ENCODE results near the gene ELMO2.
A peak's percentile ranks its signal among the peaks of the same experiment; 100 is the strongest.

The ELMO2 gene

GRCh38 chr20:46406200-46406985 is at the start of gene ELMO2:
Gene ELMO2, minus strand, starts transcription at chr20:46406615. Its CDS starts 12,133 bp downstream, at chr20:46394482.
- peak; percentile 95 to 99 (median 98) for DNase-seq

- DNase-seq: no peak
Measured at GRCh38 chr20:46455729-46456128, 49.3 kb upstream of the ELMO2 start.

GRCh38 chr20:46446851-46447250 is 40.4 kb upstream of the ELMO2 start:
- no peak for DNase-seq

GRCh38 chr20:46439837-46440236 is 33.4 kb upstream of the ELMO2 start:
- DNase-seq: no peak

GRCh38 chr20:46438156-46438750 is 31.8 kb upstream of the ELMO2 start:
- DNase-seq: peak in 2 of 3 experiments; percentile 31 to 65

- no peak for DNase-seq
Measured at GRCh38 chr20:46435146-46435545, 28.7 kb upstream of the ELMO2 start.

GRCh38 chr20:46434597-46434996 is 28.2 kb upstream of the ELMO2 start:
- DNase-seq: no peak

GRCh38 chr20:46433051-46433450 is 26.6 kb upstream of the ELMO2 start:
- no peak for DNase-seq

GRCh38 chr20:46430921-46431712 is 24.7 kb upstream of the ELMO2 start:
- DNase-seq: no peak

- no peak for DNase-seq
Measured at GRCh38 chr20:46427384-46427783, 21.0 kb upstream of the ELMO2 start.

- DNase-seq: no peak
Measured at GRCh38 chr20:46423882-46424482, 17.6 kb upstream of the ELMO2 start.

GRCh38 chr20:46423342-46423741 is 16.9 kb upstream of the ELMO2 start:
- DNase-seq: no peak

GRCh38 chr20:46420878-46421277 is 14.5 kb upstream of the ELMO2 start:
- no peak for DNase-seq

- no peak for DNase-seq
Measured at GRCh38 chr20:46419882-46420281, 13.5 kb upstream of the ELMO2 start.

- DNase-seq: no peak
Measured at GRCh38 chr20:46416839-46417238, 10.4 kb upstream of the ELMO2 start.

GRCh38 chr20:46416421-46416820 is 10.0 kb upstream of the ELMO2 start:
- DNase-seq: no peak

- no peak for DNase-seq
Measured at GRCh38 chr20:46415773-46416172, 9.4 kb upstream of the ELMO2 start.

- no peak for DNase-seq
Measured at GRCh38 chr20:46414608-46415007, 8.2 kb upstream of the ELMO2 start.

- no peak for DNase-seq
Measured at GRCh38 chr20:46411637-46412036, 5.2 kb upstream of the ELMO2 start.

- no peak for DNase-seq
Measured at GRCh38 chr20:46408281-46408731, 1.9 kb upstream of the ELMO2 start.

GRCh38 chr20:46407671-46407996 is 1.2 kb upstream of the ELMO2 start:
- DNase-seq: peak in 1 of 3 experiments; percentile 35

- DNase-seq: peak; percentile 53 to 94 (median 94)
Measured at GRCh38 chr20:46406986-46407670, 713 bp upstream of the ELMO2 start.

GRCh38 chr20:46402331-46402811 is 4.0 kb downstream of the ELMO2 start:
- DNase-seq: no peak

Data from NCI-H1417 (cell line).